Neuronal stem cell (in vitro differentiated cells): Measurements from ENCODE around the gene MEF2A.
A peak's percentile ranks its signal among the peaks of the same experiment; 100 is the strongest.

Source experiments
- DNase-seq: peaks from one replicate; pipeline ENCODE4 v3.0.0-alpha.2; 2013; ENCODE audit warnings: low spot score
- H2AFZ ChIP-seq: one replicate; pipeline ENCODE4 v1.6.1; 2013; ENCODE audit warnings: mild to moderate bottlenecking, low read length, inconsistent platforms
- H2AK5ac ChIP-seq: 2 replicates; pipeline ENCODE4 v1.6.1; 2013; ENCODE audit warnings: low read depth, mild to moderate bottlenecking, inconsistent platforms, low read length, moderate library complexity, mixed read lengths
- H2BK120ac ChIP-seq: 2 replicates; pipeline ENCODE4 v1.6.1; 2013; ENCODE audit warnings: low read depth, mild to moderate bottlenecking, inconsistent platforms, low read length, moderate library complexity, mixed read lengths
- H2BK12ac ChIP-seq: one replicate; pipeline ENCODE4 v1.6.1; 2013; ENCODE audit warnings: low read length, inconsistent platforms
- H2BK15ac ChIP-seq: 2 replicates; pipeline ENCODE4 v1.6.1; 2013; ENCODE audit warnings: mild to moderate bottlenecking, low read length, inconsistent platforms, mixed read lengths
- H2BK5ac ChIP-seq: one replicate; pipeline ENCODE4 v1.6.1; 2013; ENCODE audit warnings: inconsistent platforms, mild to moderate bottlenecking, low read length, moderate library complexity
- H3K14ac ChIP-seq: one replicate; pipeline ENCODE4 v1.6.1; 2013; ENCODE audit warnings: low read length, inconsistent platforms
- H3K18ac ChIP-seq: 2 replicates; pipeline ENCODE4 v1.6.1; 2013; ENCODE audit warnings: low read length, inconsistent platforms
- H3K23ac ChIP-seq: 2 replicates; pipeline ENCODE4 v1.6.1; 2013; ENCODE audit warnings: low read depth, mild to moderate bottlenecking, mixed read lengths, low read length, inconsistent platforms; ENCODE audit not compliant: poor library complexity
- H3K27ac ChIP-seq: replicated peaks from 3 replicates; pipeline ENCODE4 v1.5.1; 2013; ENCODE audit warnings: low read length, inconsistent platforms
- H3K27me3 ChIP-seq, 3 experiments: 2 replicates each; pipeline ENCODE4 v1.6.1; 2013; ENCODE audit warnings: low read length in 3 of 3, mild to moderate bottlenecking in 2 of 3, inconsistent platforms in 1 of 3, low read depth in 1 of 3, mixed read lengths in 1 of 3, moderate library complexity in 1 of 3; ENCODE audit not compliant: control insufficient read depth in 3 of 3, insufficient read depth in 3 of 3
- H3K36me3 ChIP-seq, 2 donors: replicated peaks in 1 of 2; 2 replicates each; pipeline ENCODE4 v1.6.1; 2013; ENCODE audit warnings: low read length in 2 of 2; ENCODE audit not compliant: control insufficient read depth in 2 of 2, insufficient read depth in 2 of 2
- H3K4ac ChIP-seq: 2 replicates; pipeline ENCODE4 v1.6.1; 2013; ENCODE audit warnings: inconsistent platforms, mild to moderate bottlenecking, low read length, moderate library complexity
- H3K4me1 ChIP-seq, 2 donors: 1 replicate in 1 of 2; 2 replicates in 1 of 2; pipeline ENCODE4 v1.6.1; 2013; ENCODE audit warnings: low read length in 2 of 2, low read depth in 1 of 2; ENCODE audit not compliant: control insufficient read depth in 2 of 2, insufficient read depth in 1 of 2
- H3K4me2 ChIP-seq: one replicate; pipeline ENCODE4 v1.6.1; 2013; ENCODE audit warnings: mild to moderate bottlenecking, low read length, inconsistent platforms; ENCODE audit not compliant: insufficient read depth, poor library complexity, severe bottlenecking
- H3K4me3 ChIP-seq, 2 donors: 2 replicates each; pipeline ENCODE4 v1.5.1; 2013; ENCODE audit warnings: low read length in 2 of 2, mild to moderate bottlenecking in 2 of 2, inconsistent platforms in 1 of 2, moderate library complexity in 1 of 2
- H3K79me1 ChIP-seq: one replicate; pipeline ENCODE4 v1.6.1; 2013; ENCODE audit warnings: low read depth, mild to moderate bottlenecking, inconsistent platforms, low read length, moderate library complexity
- H3K9ac ChIP-seq: one replicate; pipeline ENCODE4 v1.6.1; 2013; ENCODE audit warnings: mild to moderate bottlenecking, low read depth, low read length, inconsistent platforms; ENCODE audit not compliant: poor library complexity
- H3K9me3 ChIP-seq, 2 donors: replicated peaks in 1 of 2; 2 replicates each; pipeline versions ENCODE3 to v1.6.1; 2013; ENCODE audit warnings: low read length in 2 of 2, mild to moderate bottlenecking in 2 of 2, inconsistent platforms in 1 of 2, low read depth in 1 of 2, mixed read lengths in 1 of 2, moderate library complexity in 1 of 2; ENCODE audit not compliant: control insufficient read depth in 2 of 2, insufficient read depth in 1 of 2
- H4K8ac ChIP-seq: one replicate; pipeline ENCODE4 v1.6.1; 2013; ENCODE audit warnings: low read depth, mild to moderate bottlenecking, inconsistent platforms, low read length, moderate library complexity
- H4K91ac ChIP-seq: one replicate; pipeline ENCODE4 v1.6.1; 2013; ENCODE audit warnings: low read length, low read depth, mild to moderate bottlenecking, inconsistent platforms; ENCODE audit not compliant: poor library complexity
- WGBS, 2 donors: extraction: QIAGEN DNeasy Blood & Tissue Kit; methylation state at CpG; one replicate each; pipeline ENCODE4 v1.1.7; 2013; ENCODE audit warnings: missing lambda C conversion rate in 2 of 2, mixed read lengths in 1 of 2; ENCODE audit not compliant: insufficient read length in 2 of 2, insufficient replicate concordance in 1 of 2; ENCODE audit errors: extremely low coverage in 2 of 2; 5-methylcytosine and 5-hydroxymethylcytosine counted together

MEF2A gene

GRCh38 chr15:99526176-99526575 lies 39.6 kb upstream of the MEF2A start:
- Histone ChIP-seq H2BK15ac (no peak overlapping the region), H4K8ac (no peak overlapping the region), H2BK5ac (no peak overlapping the region), H3K36me3 (no peaks in the 10 kb centered on the region), H2AK5ac (no peak overlapping the region), H4K91ac (no peak overlapping the region), H3K4me1 (no peaks in the 10 kb centered on the region), H3K9me3 (no peaks in the 10 kb centered on the region), H3K27me3 (peaks cover 0 to 4% (median 0%) of the 10 kb centered on the region in 3 experiments), H3K9ac (no peak overlapping the region), H3K14ac (no peak overlapping the region), H2BK120ac (no peak overlapping the region), H2BK12ac (no peak overlapping the region), H3K23ac (no peak overlapping the region), H3K4me3 (no peak overlapping the region), H3K18ac (no peak overlapping the region), H3K27ac (no peak overlapping the region), H3K79me1 (no peaks in the 10 kb centered on the region), H2AFZ (no peak overlapping the region), H3K4ac (no peak overlapping the region), H3K4me2 (no peak overlapping the region)
- WGBS, 2 donors, result no CpG with 5 or more reads among the region's 4 CpGs
- DNase-seq, result no peak

DNA sequence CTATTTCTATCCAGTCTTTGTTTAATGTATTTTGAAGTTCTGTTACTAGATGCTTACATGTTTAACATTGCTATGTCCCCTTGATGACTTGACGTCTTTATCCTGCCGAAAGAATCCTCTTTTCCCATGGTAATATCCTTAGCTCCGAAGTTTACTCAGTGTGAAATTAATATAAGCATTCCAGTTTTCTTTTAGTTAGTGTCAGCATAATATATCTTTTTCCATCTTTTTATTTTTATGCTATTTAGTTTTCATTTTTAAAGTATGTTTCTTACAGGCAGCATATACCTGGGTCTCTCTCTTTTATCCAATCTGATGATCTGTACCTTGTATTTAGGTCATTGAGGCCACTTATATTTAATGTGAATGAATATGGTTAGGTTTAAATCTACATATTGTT lies 39.1 kb upstream of the MEF2A start:
- H3K36me3 ChIP-seq, result no peaks in the 10 kb centered on the region
- no peaks in the 10 kb centered on the region for H3K79me1 ChIP-seq
- H4K8ac ChIP-seq, result no peak overlapping the region
- WGBS, 2 donors, result no CpG with 5 or more reads among the region's 3 CpGs
- H2AFZ ChIP-seq, result no peak overlapping the region
- no peaks in the 10 kb centered on the region for H3K4me1 ChIP-seq
- H3K23ac ChIP-seq, result no peak overlapping the region
- H2BK120ac ChIP-seq, result no peak overlapping the region
- no peak overlapping the region for H2BK5ac ChIP-seq
- H2AK5ac ChIP-seq, result no peak overlapping the region
- no peak overlapping the region for H3K4me2 ChIP-seq
- DNase-seq, result no peak
- no peak overlapping the region for H3K14ac ChIP-seq
- H3K9me3 ChIP-seq, result no peaks in the 10 kb centered on the region
- no peak overlapping the region for H3K18ac ChIP-seq
- no peak overlapping the region for H3K4me3 ChIP-seq
- no peak overlapping the region for H3K4ac ChIP-seq
- peaks cover 0 to 4% (median 0%) of the 10 kb centered on the region in 3 experiments for H3K27me3 ChIP-seq
- H3K27ac ChIP-seq, result no peak overlapping the region
- H2BK12ac ChIP-seq, result no peak overlapping the region
- H4K91ac ChIP-seq, result no peak overlapping the region
- no peak overlapping the region for H2BK15ac ChIP-seq
- no peak overlapping the region for H3K9ac ChIP-seq

DNA sequence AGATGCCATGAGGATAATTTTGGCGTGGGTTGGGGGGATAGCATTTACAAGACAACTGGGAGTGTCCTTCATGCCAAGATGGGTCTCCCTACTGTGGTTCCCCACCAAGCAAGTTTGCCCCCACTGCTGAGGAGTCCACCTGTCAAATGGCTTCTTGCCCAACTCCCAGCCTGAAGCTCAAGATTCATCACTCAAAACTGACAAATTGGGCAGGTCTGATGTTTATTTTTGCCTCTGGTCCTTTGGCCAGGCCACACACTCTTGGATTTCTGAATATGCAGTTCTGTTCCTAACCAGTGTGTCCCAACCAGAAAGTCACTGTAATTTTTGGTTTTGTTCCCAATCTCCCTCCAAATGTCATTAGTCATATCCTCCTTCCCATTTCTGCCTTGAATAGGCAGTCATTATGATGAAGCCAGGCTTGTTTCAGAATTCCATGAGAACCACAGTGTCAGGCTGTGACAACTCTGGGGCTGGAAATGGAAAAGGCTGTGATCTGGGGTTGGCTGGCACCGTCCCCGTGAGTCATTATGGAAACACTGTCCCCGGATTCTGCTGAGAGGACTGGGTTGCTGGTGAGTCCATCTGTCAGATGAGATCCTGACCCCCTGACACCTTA lies 29.3 kb upstream of the MEF2A start:
- Histone ChIP-seq H3K27ac (no peak overlapping the region), H3K4me2 (no peak overlapping the region)

GRCh38 chr15:99537344-99537743 lies 28.4 kb upstream of the MEF2A start:
- Histone ChIP-seq H2BK12ac (no peak overlapping the region), H3K36me3 (no peaks in the 10 kb centered on the region), H4K8ac (no peak overlapping the region), H3K23ac (no peak overlapping the region), H3K4ac (no peak overlapping the region), H2BK120ac (no peak overlapping the region), H2AFZ (peak overlapping the region; percentile 63), H2BK15ac (no peak overlapping the region), H2AK5ac (no peak overlapping the region), H3K9me3 (no peaks in the 10 kb centered on the region), H3K4me2 (no peak overlapping the region), H3K27me3 (peaks cover 0 to 4% (median 2%) of the 10 kb centered on the region in 3 experiments), H3K79me1 (no peaks in the 10 kb centered on the region), H4K91ac (no peak overlapping the region), H3K27ac (no peak overlapping the region), H3K4me3 (no peak overlapping the region), H3K14ac (no peak overlapping the region), H2BK5ac (no peak overlapping the region), H3K9ac (no peak overlapping the region), H3K4me1 (peaks cover 0 to 6% of the 10 kb centered on the region in 2 donors), H3K18ac (no peak overlapping the region)
- WGBS, 2 donors, result no CpG with 5 or more reads among the region's 4 CpGs
- DNase-seq, result no peak

More for the DNA sequence above, 29.3 kb upstream of the MEF2A start:
- Histone ChIP-seq H3K23ac (no peak overlapping the region), H3K4ac (no peak overlapping the region), H2BK12ac (no peak overlapping the region), H3K18ac (no peak overlapping the region), H3K4me1 (peaks cover 0 to 6% of the 10 kb centered on the region in 2 donors), H2BK15ac (no peak overlapping the region), H3K9me3 (no peaks in the 10 kb centered on the region), H2BK5ac (no peak overlapping the region), H3K36me3 (no peaks in the 10 kb centered on the region), H4K8ac (no peak overlapping the region), H2AK5ac (no peak overlapping the region), H3K9ac (no peak overlapping the region), H3K4me3 (no peak overlapping the region), H3K79me1 (no peaks in the 10 kb centered on the region), H3K14ac (no peak overlapping the region), H2AFZ (no peak overlapping the region), H3K27me3 (peaks cover 0 to 4% (median 2%) of the 10 kb centered on the region in 3 experiments), H4K91ac (no peak overlapping the region), H2BK120ac (no peak overlapping the region)
- no CpG with 5 or more reads among the region's 4 CpGs for WGBS, 2 donors
- no peak for DNase-seq
